Occipital lobe (tissue), 2 donors: Measurements from ENCODE around the gene PREX1. TPM values are rescaled to one million over a fixed set of nuclear protein-coding genes. Genes with fewer than 3 reads are reported as not detected.

Experiments
- DNase-seq: peaks from one replicate; lab custom pipeline; 2025; lab: John Stamatoyannopoulos, UW
- total RNA-seq: library from RNA; depleted of rRNA; stranded (reverse); fragments of >200 nt; gene quantifications from one replicate; pipeline ENCODE4 v1.2.3, GENCODE V29; 2014

The PREX1 gene
- total RNA-seq, 1 donor from 2014 or later, result 21.1 TPM

DNA sequence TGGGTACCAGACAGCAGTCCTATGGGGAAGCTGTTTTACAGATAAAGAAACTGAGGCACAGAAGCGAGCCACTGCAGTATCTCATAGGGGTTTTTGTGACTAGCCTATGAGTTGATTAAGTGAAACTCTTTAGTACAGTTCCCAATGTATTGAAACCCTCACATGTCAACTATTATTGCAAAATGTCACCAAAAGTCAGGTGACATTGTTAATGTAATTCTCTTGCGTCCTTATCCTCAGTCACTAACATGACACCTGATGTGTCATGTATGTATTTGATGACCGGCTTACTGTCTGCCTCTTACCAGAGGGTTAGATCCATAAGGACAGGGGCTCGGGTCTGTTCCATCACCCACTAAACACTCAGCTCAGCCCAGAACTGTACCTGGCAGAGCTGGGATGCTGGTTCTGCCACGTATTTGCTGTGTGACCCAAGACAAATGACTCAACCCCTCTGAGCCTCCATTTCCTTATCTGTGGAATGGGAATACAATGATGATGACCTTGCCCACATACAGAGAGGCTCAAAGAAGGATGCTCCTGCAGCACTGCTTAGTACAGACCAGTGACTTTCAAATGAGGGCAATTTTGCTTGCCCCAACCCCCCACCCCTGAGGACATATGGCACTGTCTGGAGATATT, 32.9 kb downstream of the PREX1 start:
- no peak for DNase-seq

- DNase-seq, result peak; percentile 39
Measured at GRCh38 chr20:48794360-48794759, 33.4 kb downstream of the PREX1 start.

GRCh38 chr20:48793776-48794175, 34.0 kb downstream of the PREX1 start:
- DNase-seq, result no peak

- no peak for DNase-seq
Measured at GRCh38 chr20:48791666-48792071, 36.1 kb downstream of the PREX1 start.

DNA sequence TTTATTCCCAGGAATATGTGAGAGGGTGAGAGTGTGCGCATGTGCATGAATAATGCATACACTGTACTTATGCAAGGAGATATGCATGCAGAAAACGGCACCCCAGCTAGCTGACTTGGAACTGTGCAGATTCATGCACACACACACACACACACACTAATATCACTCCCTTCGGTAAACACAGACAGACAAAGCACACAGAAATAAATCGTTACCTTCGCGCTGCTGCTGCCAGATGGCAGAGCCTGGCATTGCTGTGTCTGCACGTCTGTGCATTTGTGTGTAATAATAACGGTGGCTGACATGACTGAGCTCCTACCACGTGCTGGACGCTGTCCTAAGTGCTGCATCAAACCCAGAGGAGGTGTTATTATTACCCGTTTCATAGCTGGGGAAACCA, 36.8 kb downstream of the PREX1 start:
- DNase-seq, result no peak

GRCh38 chr20:48790473-48791003, 37.3 kb downstream of the PREX1 start:
- DNase-seq, result peak; percentile 19

DNA sequence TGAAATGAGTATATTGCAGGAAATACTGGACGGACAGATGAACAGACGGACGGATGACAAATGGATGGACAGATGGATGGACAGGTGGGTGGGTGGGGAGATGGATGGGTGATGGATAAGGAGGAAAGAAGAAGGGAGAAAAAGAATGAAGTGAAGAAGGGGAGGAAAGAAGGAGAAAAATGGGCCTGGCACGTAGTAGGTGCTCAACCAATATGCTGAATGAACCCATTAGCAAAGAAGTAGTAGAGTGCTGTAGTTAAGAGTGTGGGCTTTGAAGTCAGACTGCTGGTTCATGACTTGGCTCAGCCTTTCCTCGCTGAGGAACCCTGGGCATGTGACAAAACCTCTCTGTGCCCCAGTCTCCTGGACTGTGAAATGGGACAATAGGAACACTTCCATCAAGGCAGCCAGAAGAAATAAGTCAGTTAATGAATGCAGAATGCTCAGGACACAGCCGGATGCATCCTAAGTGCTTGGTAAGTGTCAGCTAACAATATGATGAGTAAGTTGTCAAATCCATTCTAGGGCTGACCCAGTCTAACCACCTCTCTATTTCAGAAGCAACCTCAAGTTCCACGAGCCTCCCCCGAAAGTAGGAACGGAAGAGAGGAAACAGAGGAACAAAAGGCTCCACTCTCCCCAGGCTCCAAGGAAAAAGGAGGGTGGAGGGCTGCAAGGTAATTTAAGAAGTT, 37.9 kb downstream of the PREX1 start:
- DNase-seq, result no peak

DNA sequence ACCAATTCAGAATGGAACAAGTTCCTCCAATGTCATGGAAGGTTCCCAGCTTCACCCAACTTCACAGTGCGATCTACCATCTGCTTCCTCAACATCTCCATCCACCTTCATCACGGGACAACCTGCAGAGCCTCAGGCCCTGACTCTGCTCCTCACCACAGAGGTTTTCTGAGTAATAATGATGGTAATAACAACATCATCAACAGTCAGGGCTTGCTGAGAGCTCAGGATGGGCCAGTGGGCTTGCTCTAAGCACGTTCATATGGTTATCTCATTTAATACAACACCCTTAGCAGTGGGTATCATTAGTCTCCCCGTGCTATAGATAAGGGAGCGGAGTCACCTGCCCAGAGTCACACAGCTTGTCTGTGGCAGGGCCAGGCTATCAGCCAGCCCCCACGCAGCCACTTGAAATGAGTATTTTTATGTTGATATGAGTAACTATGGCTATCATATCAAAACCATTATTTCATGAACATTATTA, 38.6 kb downstream of the PREX1 start:
- DNase-seq, result no peak

- no peak for DNase-seq
Measured at GRCh38 chr20:48788486-48789072, 39.2 kb downstream of the PREX1 start.

- DNase-seq, result no peak
Measured at GRCh38 chr20:48787861-48788375, 39.9 kb downstream of the PREX1 start.

GRCh38 chr20:48786951-48787705, 40.7 kb downstream of the PREX1 start:
- no peak for DNase-seq

- no peak for DNase-seq
Measured at GRCh38 chr20:48785801-48786200, 42.0 kb downstream of the PREX1 start.

DNA sequence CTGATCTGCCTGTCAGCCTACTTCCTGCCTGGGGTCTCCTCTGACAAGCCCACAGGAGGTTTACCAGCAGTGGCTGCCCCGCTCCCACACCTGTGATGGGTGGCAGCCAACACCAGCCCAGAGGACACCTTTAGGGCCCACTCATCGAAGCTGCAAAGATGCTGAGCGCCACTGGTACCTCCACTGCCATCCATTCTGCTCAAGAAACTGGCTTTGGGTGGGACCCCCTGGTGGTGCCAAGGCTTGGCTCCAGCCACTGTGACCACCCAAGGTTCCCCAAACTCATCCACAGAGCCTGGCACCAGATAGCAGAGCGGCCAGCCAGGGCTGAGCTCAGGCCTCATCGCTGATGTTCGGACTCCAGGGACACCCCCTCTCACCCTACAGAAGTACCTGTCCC, 42.5 kb downstream of the PREX1 start:
- no peak for DNase-seq

GRCh38 chr20:48784273-48784641, 43.5 kb downstream of the PREX1 start:
- no peak for DNase-seq

GRCh38 chr20:48783533-48784272, 44.1 kb downstream of the PREX1 start:
- DNase-seq, result no peak

DNA sequence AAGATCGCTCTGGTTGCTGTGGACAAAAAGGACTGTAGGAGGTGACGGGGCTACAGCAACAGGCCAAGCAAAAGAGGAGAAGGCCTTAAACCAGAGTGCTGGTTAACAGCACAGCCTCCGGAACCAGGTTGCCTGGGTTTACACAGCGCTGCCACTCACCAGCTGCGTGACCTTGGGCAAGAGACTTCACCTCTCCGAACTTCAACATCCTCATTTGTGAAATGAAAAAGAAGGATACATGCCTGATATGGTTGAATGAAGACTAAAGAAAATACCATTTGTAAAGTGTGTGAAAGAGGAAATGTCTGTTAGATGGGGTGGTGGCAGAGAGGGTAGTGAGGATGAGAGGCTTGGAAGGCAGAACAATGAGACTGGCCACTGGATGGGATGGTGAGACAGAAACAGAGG, 44.9 kb downstream of the PREX1 start:
- no peak for DNase-seq

- no peak for DNase-seq
Measured at GRCh38 chr20:48782053-48782452, 45.7 kb downstream of the PREX1 start.

DNA sequence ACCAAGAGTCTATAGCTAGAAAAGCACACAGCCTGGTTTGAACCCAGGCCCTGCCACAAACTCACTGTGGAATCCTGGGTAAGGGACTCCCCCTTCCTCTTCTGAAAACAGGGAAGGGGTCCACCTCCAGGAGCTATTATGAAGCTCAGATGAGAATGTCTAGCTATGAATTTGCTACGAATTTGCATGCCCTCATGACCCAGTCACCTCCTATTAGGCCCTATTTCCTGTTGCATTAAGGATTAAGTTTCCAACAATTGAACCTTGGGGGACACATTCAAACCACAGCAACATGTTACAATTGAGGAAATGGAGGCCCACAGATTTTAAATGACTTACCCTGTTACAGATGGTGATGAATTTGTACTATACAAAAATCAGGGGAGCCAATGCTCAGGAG, 46.2 kb downstream of the PREX1 start:
- no peak for DNase-seq

GRCh38 chr20:48779435-48779834, 48.4 kb downstream of the PREX1 start:
- no peak for DNase-seq

DNA sequence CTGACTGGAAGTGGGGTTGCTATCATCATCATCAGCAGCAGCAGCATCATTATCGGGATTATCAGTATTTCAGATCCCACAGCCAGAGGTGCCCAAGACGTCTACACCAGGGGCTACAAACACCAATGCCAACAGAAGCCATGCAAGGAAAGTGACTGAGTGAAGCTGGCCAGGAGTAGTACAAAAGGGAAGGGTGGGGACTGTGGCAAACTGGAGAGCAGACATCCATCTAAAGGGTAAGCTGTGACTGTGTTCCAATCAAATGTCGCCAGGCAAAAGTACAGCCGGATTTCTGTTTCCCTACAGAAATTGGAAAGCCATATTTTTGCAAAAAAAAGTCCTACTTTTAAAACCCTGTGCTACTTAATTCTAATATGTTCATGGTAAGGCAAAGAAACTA, 50.0 kb downstream of the PREX1 start:
- no peak for DNase-seq

DNA sequence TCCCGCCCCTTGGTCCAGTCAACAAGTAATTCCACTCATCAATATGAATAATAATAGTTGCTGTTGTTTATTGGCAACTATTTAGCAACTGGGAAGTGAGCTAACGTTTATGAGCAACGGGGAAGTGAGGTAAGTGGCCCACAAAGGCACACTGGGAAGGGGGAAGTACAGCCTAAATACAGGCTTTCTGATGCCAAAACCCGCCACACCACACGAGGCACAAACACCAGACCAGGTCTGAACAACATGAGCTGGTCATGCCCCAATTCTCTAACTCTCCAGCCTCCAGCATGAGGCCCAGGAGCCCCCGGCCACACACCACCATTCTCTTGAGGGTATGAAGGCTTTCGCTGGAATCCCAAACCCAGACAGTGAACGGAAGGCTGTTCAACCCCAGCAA, 50.8 kb downstream of the PREX1 start:
- no peak for DNase-seq
